ENCODE data around the gene ZCWPW1. TPM values are rescaled to one million over a fixed set of nuclear protein-coding genes. Genes with fewer than 3 reads are reported as not detected.
"Not testable (repeated sequence)": the region's sequence is repeated elsewhere in the genome, so short reads cannot be mapped to it uniquely, and the experiment has no call there.

The ZCWPW1 gene
- total and polyA plus RNA-seq, 5 experiments from 2014 or later, result 3.1 to 18.4 (median 9.3) TPM

DNA sequence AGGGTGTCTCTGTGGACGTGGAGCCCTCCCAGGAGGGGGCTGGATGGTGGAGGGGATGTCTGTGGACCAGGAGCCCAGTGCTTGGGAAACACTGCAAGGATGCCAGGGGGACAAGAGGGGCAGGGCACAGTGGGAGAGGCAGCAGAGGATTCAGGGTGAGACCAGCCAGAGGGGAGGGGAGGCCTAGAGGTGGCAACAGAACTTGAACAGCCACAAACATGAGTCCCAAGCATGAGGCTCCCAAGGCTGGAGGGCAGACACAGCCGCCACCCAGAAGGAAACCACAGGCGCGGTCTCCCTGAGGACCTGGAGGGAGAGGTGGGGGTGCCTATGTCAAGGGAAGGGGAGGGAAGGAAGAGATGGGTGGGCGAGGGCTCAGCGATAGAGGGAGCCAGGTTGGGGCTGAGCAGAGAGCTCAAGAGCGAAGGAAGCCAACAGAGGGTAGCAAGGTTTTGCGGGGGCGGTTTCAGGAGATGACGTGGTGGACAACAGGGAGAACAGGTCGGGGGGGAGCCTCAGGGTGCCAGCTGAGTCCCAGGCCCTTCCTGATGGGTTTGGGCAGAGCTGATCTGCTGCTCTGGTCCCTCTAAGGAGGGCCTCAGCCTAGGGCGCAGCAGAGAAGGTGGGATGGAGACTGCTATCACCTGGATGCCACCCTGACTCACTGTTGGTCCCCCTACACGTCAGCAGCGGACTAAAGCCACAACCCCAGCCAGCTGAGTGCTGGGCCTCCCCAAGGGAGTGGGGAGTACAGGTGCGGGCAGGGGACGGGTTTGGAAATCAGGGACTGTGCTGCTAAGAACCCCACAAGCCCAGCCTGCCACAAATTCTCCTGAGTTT is 61.9 kb downstream of the ZCWPW1 start:
- Mint-ChIP-seq H3K27me3 (no peaks in the 10 kb centered on the region), H3K4me3 (peak overlapping the region in 4 of 10 donors; percentile 19 to 54 (median 24)), H3K4me1 (peaks cover 17 to 72% (median 43%) of the 10 kb centered on the region in 4 donors), H3K9me3 (no peaks in the 10 kb centered on the region), H3K27ac (peak overlapping the region; percentile 60 to 91 (median 87)), H3K36me3 (peaks cover 0 to 35% (median 19%) of the 10 kb centered on the region in 3 donors)
- POLR2A ChIA-PET, result interaction anchor here (0.7 kb wide), 2 partner anchors 522 to 1150 kb away, joined by 5 to 6 read pairs; no protein-coding TSS in a partner anchor
- ATAC-seq (peak; percentile 26 to 64), DNase-seq (peak in 1 of 10 donors; percentile 19)

DNA sequence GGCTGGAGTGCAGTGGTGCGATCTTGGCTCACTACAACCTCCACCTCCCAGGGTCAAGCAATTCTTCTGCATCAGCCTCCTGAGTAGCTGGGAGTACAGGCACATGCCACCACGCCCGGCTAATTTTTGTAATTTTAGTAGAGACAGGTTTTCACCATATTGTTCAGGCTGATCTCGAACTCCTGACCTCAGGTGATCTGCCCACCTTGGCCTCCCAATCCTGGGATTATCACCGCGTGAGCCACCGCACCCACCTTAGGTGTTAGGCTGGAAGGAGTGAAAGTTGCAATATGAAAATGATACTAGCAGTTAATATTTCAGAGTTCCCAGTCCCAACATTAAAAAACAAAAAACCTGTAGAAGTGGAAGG is 62.5 kb downstream of the ZCWPW1 start:
- not testable (repeated sequence) for DNase-seq
- peaks cover 0 to 42% (median 19%) of the 10 kb centered on the region in 3 donors for H3K36me3 Mint-ChIP-seq

DNA sequence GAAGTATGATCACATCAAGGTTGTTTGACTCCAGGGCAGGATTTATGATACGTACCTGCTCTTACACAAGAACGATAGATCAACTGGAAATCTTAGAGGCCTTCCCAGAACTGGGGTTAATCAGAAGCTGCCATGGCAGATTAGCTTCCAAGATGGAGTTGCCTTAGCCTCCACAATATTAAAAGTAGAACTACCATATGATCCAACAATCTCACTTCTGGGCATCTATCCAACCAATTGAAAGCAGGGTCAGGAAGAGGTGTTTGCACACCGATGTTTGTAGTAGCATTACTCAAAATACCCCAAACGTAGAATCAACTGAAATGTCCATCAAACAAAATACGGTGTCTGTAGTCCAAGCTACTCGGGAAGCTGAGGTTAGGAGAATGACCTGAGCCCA is 64.0 kb downstream of the ZCWPW1 start:
- Mint-ChIP-seq H3K36me3 (peaks cover 0 to 57% (median 28%) of the 10 kb centered on the region in 3 donors), H3K4me3 (no peak overlapping the region), H3K4me1 (peaks cover 24 to 57% (median 36%) of the 10 kb centered on the region in 4 donors), H3K9me3 (no peaks in the 10 kb centered on the region), H3K27me3 (no peaks in the 10 kb centered on the region), H3K27ac (peak overlapping the region in 7 of 10 donors; percentile 0 to 70 (median 46))
- POLR2A ChIA-PET, result no interaction called here
- no peak for DNase-seq
- ATAC-seq, result no peak

More for the DNA sequence above, 62.5 kb downstream of the ZCWPW1 start:
- not testable (repeated sequence) for H3K27me3 Mint-ChIP-seq, ATAC-seq, H3K9me3 Mint-ChIP-seq
- POLR2A ChIA-PET, result interaction anchor here (0.7 kb wide), 2 partner anchors 522 to 1149 kb away, joined by 5 to 6 read pairs; no protein-coding TSS in a partner anchor
- Mint-ChIP-seq H3K4me3 (peak overlapping the region in 2 of 10 donors; percentile 24 to 25), H3K27ac (peak overlapping the region; percentile 60 to 91 (median 86)), H3K4me1 (peaks cover 17 to 65% (median 41%) of the 10 kb centered on the region in 4 donors)

DNA sequence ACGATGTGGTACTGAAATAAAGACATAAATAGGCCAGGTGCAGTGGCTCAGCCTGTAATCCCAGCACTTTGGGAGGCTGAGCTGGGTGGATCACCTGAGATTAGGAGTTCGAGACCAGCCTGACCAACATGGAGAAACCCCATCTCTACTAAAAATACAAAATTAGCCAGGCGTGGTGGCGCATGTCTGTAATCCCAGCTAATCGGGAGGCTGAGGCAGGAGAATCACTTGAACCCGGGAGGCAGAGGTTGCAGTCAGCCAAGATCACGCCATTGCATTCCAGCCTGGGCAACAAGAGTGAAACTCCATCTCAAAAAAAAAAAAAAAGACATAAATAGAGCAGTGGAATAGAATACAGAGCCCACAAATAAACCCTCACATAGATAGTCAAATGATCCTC is 64.7 kb downstream of the ZCWPW1 start:
- H3K9me3 Mint-ChIP-seq, ATAC-seq, H3K27me3 Mint-ChIP-seq, DNase-seq, H3K4me3 Mint-ChIP-seq, POLR2A ChIA-PET: not testable (repeated sequence)
- Mint-ChIP-seq H3K36me3 (peaks cover 0 to 59% (median 30%) of the 10 kb centered on the region in 3 donors), H3K4me1 (peaks cover 24 to 53% (median 31%) of the 10 kb centered on the region in 4 donors), H3K27ac (peak overlapping the region in 6 of 10 donors; percentile 5 to 70 (median 52))

DNA sequence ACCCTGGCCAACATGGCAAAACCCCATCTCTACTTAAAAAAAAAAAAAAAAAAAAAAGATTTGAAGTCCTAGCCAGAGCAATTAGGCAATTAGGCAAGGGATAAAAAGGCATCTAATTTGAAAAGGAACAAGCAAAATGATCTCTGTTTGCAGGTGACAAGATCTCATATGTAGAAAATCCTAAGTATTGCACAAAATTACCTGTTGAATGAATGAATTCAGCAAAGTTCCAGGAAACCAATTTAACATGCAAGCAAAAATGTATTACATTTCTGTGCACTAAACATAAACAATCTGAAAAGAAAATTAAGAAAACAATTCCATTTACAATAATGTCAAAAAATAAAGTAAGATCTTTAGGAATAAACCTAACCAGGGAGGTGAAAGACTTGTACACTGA is 65.4 kb downstream of the ZCWPW1 start:
- peaks cover 0 to 59% (median 27%) of the 10 kb centered on the region in 3 donors for H3K36me3 Mint-ChIP-seq
- peak overlapping the region in 4 of 10 donors; percentile 19 to 48 (median 40) for H3K27ac Mint-ChIP-seq
- H3K27me3 Mint-ChIP-seq, result no peaks in the 10 kb centered on the region
- ATAC-seq, result no peak
- peaks cover 24 to 50% (median 29%) of the 10 kb centered on the region in 4 donors for H3K4me1 Mint-ChIP-seq
- POLR2A ChIA-PET, result no interaction called here
- no peaks in the 10 kb centered on the region for H3K9me3 Mint-ChIP-seq
- H3K4me3 Mint-ChIP-seq, result no peak overlapping the region
- no peak for DNase-seq

DNA sequence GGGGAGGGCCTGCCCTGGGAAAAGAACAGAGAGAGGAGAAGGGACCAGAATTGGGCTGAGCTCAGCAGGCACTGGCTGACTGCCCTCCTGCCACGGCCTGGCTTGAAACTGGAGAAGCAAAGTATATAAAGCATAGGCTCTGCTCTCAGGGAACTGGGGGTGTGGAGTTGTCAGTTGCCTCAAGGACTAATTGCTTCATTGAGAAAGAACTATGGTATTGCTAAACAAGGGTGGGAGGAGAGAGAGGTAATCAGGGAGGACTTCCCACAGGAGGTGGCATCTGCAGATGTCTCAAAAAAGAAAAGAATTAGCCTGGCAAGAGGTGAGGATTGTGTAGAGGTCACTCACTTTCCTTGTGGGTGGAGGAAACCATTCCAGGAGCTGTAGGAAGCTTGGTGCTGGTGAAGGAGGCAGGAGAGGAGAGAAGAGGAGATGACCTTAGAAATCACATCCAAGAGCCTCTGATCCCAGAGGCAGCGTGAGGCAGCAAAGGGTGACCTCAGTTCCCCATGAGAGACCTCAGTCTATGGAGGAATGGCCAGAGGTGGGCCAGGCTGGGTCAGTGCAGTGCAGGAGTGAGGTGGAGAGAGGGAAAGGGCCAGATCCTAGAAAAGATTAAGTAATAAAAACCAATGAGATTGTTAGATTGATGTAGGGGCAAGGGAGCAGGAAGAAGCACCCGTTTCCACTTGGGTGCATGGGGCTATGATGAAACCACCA is 68.2 kb downstream of the ZCWPW1 start:
- POLR2A ChIA-PET, result no interaction called here
- H3K4me1 Mint-ChIP-seq, result peaks cover 4 to 26% (median 12%) of the 10 kb centered on the region in 4 donors

DNA sequence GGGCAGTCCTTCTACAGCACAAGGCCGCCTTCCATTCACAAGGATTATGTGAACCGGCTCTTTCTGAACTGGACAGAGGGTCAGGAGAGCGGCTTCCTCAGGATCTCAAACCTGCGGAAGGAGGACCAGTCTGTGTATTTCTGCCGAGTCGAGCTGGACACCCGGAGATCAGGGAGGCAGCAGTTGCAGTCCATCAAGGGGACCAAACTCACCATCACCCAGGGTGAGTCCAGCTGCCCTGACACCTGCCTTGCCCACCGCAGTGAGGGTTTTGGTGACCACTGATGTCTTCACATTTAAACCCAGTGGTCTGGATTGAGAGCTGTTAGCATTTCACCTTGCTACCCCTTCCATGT is 69.7 kb downstream of the ZCWPW1 start:
- peaks cover 9 to 27% (median 12%) of the 10 kb centered on the region in 4 donors for H3K4me1 Mint-ChIP-seq
- H3K4me3 Mint-ChIP-seq, result no peak overlapping the region
- H3K27me3 Mint-ChIP-seq, result no peaks in the 10 kb centered on the region
- no peak for DNase-seq
- H3K27ac Mint-ChIP-seq, result peak overlapping the region in 5 of 10 donors; percentile 23 to 90 (median 46)
- H3K9me3 Mint-ChIP-seq, result no peaks in the 10 kb centered on the region
- peaks cover 0 to 75% (median 21%) of the 10 kb centered on the region in 3 donors for H3K36me3 Mint-ChIP-seq
- POLR2A ChIA-PET, result no interaction called here
- ATAC-seq, result no peak

More for the DNA sequence above, 68.2 kb downstream of the ZCWPW1 start:
- H3K27ac Mint-ChIP-seq, result peak overlapping the region; percentile 26 to 90 (median 78)
- H3K36me3 Mint-ChIP-seq, result peaks cover 0 to 75% (median 25%) of the 10 kb centered on the region in 3 donors
- no peak for ATAC-seq
- no peak overlapping the region for H3K4me3 Mint-ChIP-seq
- DNase-seq, result no peak
- no peaks in the 10 kb centered on the region for H3K9me3 Mint-ChIP-seq
- H3K27me3 Mint-ChIP-seq, result no peaks in the 10 kb centered on the region

DNA sequence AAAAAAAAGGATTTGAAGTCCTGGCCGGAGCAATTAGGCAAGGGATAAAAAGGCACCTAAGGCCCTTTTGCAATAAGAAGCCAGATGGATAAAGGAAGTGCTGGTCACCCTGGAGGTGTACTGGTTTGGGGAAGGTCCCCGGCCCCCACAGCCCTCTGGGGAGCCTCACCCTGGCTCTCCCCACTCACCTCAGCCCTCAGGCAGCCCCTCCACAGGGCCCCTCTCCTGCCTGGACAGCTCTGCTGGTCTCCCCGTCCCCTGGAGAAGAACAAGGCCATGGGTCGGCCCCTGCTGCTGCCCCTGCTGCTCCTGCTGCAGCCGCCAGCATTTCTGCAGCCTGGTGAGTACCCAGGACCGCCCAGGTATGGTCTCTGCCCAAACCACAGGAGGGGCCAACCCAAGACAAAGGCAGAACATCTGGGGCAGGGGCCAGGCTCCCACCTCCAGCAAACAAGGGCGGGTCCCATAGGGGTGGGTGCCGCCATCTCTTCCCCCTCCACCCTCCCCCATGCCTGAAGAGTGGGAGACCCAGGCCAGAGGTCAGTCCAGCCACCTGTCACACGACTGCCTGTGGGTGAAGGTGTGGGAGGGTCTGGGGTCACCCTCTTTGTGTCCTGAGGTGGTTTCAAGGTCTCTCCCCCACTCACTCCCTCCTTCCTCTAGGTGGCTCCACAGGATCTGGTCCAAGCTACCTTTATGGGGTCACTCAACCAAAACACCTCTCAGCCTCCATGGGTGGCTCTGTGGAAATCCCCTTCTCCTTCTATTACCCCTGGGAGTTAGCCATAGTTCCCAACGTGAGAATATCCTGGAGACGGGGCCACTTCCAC is 70.3 kb downstream of the ZCWPW1 start, which contains the start of gene PILRB:
Gene PILRB (plus strand): TSS at position 91 of the 830 bp plus-strand sequence. CDS start 186 bp downstream, at position 277.
- H3K36me3 Mint-ChIP-seq, result peaks cover 0 to 69% (median 20%) of the 10 kb centered on the region in 3 donors
- no peak within 1 kb of the TSS for H3K4me3 Mint-ChIP-seq
- ATAC-seq, result no peak

DNA sequence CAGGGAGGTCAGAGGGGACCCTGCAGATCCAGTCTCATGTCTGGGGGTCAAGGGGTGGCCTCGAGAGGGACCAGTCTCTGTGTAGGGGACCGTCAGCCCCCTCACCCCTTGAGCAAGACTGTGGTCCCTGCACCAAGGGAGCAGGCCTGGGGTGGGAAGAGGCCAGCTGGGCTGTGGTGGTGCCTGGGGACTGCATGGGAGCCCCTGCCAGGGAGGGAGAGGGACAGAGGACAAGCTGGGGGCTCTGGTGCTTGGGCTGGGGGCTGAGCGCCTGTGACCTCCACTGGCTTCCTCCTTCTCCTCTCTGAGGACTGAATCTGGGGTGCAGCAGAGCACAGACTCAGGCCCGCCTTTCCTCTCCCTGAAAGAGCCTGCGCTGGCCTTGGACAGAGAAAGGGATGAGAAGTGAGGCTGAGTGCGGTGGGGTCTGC is 71.4 kb downstream of the ZCWPW1 start:
- POLR2A ChIA-PET, result no interaction called here
- ATAC-seq (no peak), DNase-seq (no peak)
- peaks cover 0 to 59% (median 15%) of the 10 kb centered on the region in 3 donors for H3K36me3 Mint-ChIP-seq
- peak overlapping the region in 5 of 10 donors; percentile 15 to 66 (median 40) for H3K27ac Mint-ChIP-seq
- H3K4me1 Mint-ChIP-seq, result peaks cover 19 to 33% (median 23%) of the 10 kb centered on the region in 4 donors
- H3K9me3 Mint-ChIP-seq, result no peaks in the 10 kb centered on the region
- no peaks in the 10 kb centered on the region for H3K27me3 Mint-ChIP-seq
- H3K4me3 Mint-ChIP-seq, result no peak overlapping the region

More for the DNA sequence above, 70.3 kb downstream of the ZCWPW1 start, which contains the start of gene PILRB:
- H3K27me3 Mint-ChIP-seq, result no peaks in the 10 kb centered on the region
- peak within 1 kb of the TSS in 6 of 10 donors; percentile 33 to 90 (median 53) for H3K27ac Mint-ChIP-seq
- H3K4me1 Mint-ChIP-seq, result peaks cover 15 to 32% (median 17%) of the 10 kb centered on the region in 4 donors
- DNase-seq, result no peak
- no peaks in the 10 kb centered on the region for H3K9me3 Mint-ChIP-seq
- POLR2A ChIA-PET, result no interaction called here

DNA sequence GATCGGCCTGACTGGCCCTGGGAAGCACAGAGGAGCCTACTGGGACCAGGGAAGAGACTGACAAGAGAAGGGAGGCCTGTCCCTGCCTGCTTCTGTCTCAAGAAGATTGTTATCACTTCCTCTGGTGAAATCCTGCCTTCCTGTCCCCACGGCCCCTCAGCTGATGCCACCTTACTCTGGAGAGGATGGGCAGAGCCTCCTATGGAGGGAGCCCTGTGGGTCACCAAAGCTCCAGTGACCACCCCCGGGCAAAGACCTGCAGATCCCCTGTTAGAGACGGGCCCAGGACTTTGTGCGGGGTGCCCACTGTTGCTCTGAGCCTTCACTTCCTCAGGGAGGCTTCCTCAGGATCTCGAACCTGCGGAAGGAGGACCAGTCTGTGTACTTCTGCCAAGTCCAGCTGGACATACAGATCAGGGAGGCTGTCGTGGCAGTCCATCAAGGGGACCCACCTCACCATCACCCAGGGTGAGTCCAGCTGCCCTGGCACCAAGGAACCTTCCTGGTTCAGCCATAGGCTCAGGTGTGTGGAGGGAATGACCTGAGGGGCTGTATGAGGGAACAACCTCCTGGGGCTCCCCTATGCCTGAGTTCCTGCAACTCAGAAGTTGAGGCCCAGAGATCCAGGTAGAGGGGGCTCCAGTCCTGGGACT is 72.0 kb downstream of the ZCWPW1 start:
- Mint-ChIP-seq H3K4me3 (no peak overlapping the region), H3K27ac (peak overlapping the region in 4 of 10 donors; percentile 3 to 88 (median 48)), H3K9me3 (no peaks in the 10 kb centered on the region), H3K4me1 (peaks cover 20 to 36% (median 29%) of the 10 kb centered on the region in 4 donors), H3K36me3 (peaks cover 0 to 53% (median 12%) of the 10 kb centered on the region in 3 donors), H3K27me3 (no peaks in the 10 kb centered on the region)
- POLR2A ChIA-PET, result interaction anchor here (0.6 kb wide), 1 partner anchor 13 kb away, joined by 7 read pairs; no protein-coding TSS in a partner anchor
- DNase-seq, result no peak
- ATAC-seq, result no peak

DNA sequence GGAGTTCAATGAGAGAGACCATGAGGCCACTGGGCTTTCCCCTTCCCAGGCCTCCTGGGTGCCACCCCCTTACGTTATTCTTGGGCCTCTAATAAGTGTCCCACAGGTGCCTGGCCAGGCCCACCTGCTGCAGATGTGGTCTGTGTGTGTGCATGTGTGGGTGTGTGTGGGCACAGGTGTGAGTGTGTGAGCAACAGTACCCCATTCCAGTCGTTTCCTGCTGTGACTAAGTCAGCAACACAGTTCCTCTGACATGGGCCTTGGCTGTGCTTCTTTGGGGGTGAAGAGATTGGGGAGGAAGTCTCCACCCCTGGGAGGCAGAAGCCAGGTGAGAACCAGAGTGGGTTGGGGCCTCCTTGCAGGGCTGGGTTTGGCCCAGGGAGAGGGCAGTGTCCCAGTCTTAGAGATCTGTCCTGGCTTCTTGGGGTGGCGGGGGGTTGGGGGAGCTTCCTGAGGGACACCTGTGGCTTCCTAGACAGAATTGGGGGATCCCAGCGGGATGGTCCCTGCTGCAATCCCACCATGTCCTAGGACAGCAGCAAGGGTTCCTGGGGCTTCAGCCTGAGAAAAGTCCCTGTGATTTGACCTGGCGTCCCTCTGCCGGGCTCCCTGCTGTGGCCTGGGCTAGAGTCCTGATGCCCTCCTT is 74.7 kb downstream of the ZCWPW1 start:
- Mint-ChIP-seq H3K27me3 (no peaks in the 10 kb centered on the region), H3K27ac (peak overlapping the region; percentile 87 to 97 (median 92)), H3K4me1 (peaks cover 18 to 49% (median 38%) of the 10 kb centered on the region in 4 donors), H3K36me3 (peaks cover 0 to 49% (median 6%) of the 10 kb centered on the region in 3 donors), H3K9me3 (no peaks in the 10 kb centered on the region), H3K4me3 (peak overlapping the region; percentile 77 to 92 (median 84))
- POLR2A ChIA-PET, result interaction anchor here (1.2 kb wide), 2 partner anchors 132 to 133 kb away, joined by 3 read pairs; no protein-coding TSS in a partner anchor
- peak in 1 of 10 donors; percentile 23 for DNase-seq
- peak; percentile 38 to 40 for ATAC-seq
